GM19468 (cell line): ENCODE data around the gene ZBTB20.
"Not testable (repeated sequence)": the region's sequence is repeated elsewhere in the genome, so short reads cannot be mapped to it uniquely, and the experiment has no call there.

Source experiments
- ATAC-seq: cut with Tn5 transposase; IDR thresholded peaks from one replicate; pipeline ENCODE4 v1.9.1; 2021; ENCODE audit warnings: mild to moderate bottlenecking, moderate library complexity, moderate number of reproducible peaks; ENCODE audit not compliant: unreplicated experiment; ENCODE audit errors: extremely low read depth

ZBTB20 gene

GRCh38 chr3:114848643-114849350 is 298.3 kb downstream of the ZBTB20 start:
- no peak for ATAC-seq

- ATAC-seq: no peak
Observed at GRCh38 chr3:114848082-114848481, 299.0 kb downstream of the ZBTB20 start.

GRCh38 chr3:114847564-114847963 is 299.5 kb downstream of the ZBTB20 start:
- no peak for ATAC-seq

GRCh38 chr3:114846779-114847178 is 300.3 kb downstream of the ZBTB20 start:
- ATAC-seq: no peak

GRCh38 chr3:114846252-114846651 is 300.8 kb downstream of the ZBTB20 start:
- no peak for ATAC-seq

GRCh38 chr3:114841515-114841914 is 305.6 kb downstream of the ZBTB20 start:
- ATAC-seq: no peak

GRCh38 chr3:114839476-114839875 is 307.6 kb downstream of the ZBTB20 start:
- ATAC-seq: no peak

- ATAC-seq: no peak
Observed at GRCh38 chr3:114838025-114838424, 309.1 kb downstream of the ZBTB20 start.

GRCh38 chr3:114834175-114834940 is 312.7 kb downstream of the ZBTB20 start:
- no peak for ATAC-seq

GRCh38 chr3:114831861-114832260 is 315.2 kb downstream of the ZBTB20 start:
- no peak for ATAC-seq

- ATAC-seq: no peak
Observed at GRCh38 chr3:114830652-114831051, 316.4 kb downstream of the ZBTB20 start.

- ATAC-seq: no peak
Observed at GRCh38 chr3:114829783-114830182, 317.3 kb downstream of the ZBTB20 start.

- ATAC-seq: no peak
Observed at GRCh38 chr3:114827495-114827894, 319.6 kb downstream of the ZBTB20 start.

- no peak for ATAC-seq
Observed at GRCh38 chr3:114824014-114824413, 323.1 kb downstream of the ZBTB20 start.

- no peak for ATAC-seq
Observed at GRCh38 chr3:114823061-114823460, 324.0 kb downstream of the ZBTB20 start.

GRCh38 chr3:114816052-114816451 is 331.0 kb downstream of the ZBTB20 start:
- no peak for ATAC-seq

- ATAC-seq: not testable (repeated sequence)
Observed at GRCh38 chr3:114812541-114813238, 334.4 kb downstream of the ZBTB20 start.

GRCh38 chr3:114809668-114810413 is 337.2 kb downstream of the ZBTB20 start:
- peak; percentile 99 for ATAC-seq

- no peak for ATAC-seq
Observed at GRCh38 chr3:114804099-114804498, 343.0 kb downstream of the ZBTB20 start.

- ATAC-seq: no peak
Observed at GRCh38 chr3:114803042-114803695, 343.9 kb downstream of the ZBTB20 start.
